GM13976 (cell line): Measurements from ENCODE around the gene MPDZ.

Experiments
- DNase-seq: peaks from one replicate; pipeline ENCODE4 v3.0.0; 2012; ENCODE audit warnings: low spot score
- in situ Hi-C: fragments of 300-500 bp; cut with MboI; formaldehyde crosslinking; loops from one replicate; pipeline ENCODE4 v1.12.0; 2022; ENCODE audit warnings: low sequenced_read_pairs, mixed read lengths, inconsistent platforms; ENCODE audit not compliant: unreplicated experiment
- TF ChIP-seq, protein P1 (sequence below): IDR thresholded peaks from 2 replicates; pipeline ENCODE4 v1.5.1; 2012; ENCODE audit warnings: borderline replicate concordance, mild to moderate bottlenecking; ENCODE audit not compliant: insufficient read depth; ENCODE audit errors: extremely low read depth, missing control alignments, control extremely low read depth

The MPDZ gene

DNA sequence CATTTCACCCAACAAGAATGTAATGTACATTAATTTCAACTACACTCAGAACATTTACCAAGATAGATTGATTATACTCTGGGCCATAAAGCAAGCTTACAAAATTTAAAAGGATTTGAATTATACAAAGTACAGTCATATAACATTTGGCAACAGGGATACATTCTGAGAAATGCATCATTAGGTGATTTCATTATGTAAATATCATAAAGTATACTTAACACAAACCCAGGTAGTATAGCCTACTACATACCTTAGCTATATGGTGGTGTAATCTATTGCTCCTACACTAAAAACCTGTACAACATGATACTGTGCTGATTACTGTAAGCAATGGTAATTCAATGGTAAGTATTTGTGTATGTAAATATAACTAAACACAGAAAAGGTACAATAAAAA is 202.9 kb downstream of the MPDZ start:
- no peak for DNase-seq
- in situ Hi-C loops, result no loop called here

DNA sequence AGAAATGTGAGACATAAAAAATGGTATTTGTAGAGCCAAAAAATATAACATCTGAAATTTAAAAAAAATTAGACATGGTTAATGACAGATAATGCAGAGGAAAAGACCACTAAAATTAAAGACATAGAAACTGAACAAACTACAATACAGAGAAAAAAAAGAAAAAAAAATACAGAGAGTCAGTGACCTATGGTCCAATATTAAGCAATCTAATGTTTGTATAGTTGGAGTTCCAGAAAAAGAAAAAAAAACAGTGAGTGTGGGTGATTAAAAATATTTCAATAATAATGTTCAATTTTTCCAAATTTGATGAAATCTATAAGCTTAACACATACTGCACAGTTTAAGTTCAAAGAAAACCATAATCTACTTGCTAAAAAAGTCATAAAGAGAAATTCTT is 207.6 kb downstream of the MPDZ start:
- no peak for DNase-seq
- TF ChIP-seq, protein P1, sequence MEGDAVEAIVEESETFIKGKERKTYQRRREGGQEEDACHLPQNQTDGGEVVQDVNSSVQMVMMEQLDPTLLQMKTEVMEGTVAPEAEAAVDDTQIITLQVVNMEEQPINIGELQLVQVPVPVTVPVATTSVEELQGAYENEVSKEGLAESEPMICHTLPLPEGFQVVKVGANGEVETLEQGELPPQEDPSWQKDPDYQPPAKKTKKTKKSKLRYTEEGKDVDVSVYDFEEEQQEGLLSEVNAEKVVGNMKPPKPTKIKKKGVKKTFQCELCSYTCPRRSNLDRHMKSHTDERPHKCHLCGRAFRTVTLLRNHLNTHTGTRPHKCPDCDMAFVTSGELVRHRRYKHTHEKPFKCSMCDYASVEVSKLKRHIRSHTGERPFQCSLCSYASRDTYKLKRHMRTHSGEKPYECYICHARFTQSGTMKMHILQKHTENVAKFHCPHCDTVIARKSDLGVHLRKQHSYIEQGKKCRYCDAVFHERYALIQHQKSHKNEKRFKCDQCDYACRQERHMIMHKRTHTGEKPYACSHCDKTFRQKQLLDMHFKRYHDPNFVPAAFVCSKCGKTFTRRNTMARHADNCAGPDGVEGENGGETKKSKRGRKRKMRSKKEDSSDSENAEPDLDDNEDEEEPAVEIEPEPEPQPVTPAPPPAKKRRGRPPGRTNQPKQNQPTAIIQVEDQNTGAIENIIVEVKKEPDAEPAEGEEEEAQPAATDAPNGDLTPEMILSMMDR, result no peak
- in situ Hi-C loops, result no loop called here

More for the DNA sequence above, 202.9 kb downstream of the MPDZ start:
- TF ChIP-seq, protein P1, result no peak

DNA sequence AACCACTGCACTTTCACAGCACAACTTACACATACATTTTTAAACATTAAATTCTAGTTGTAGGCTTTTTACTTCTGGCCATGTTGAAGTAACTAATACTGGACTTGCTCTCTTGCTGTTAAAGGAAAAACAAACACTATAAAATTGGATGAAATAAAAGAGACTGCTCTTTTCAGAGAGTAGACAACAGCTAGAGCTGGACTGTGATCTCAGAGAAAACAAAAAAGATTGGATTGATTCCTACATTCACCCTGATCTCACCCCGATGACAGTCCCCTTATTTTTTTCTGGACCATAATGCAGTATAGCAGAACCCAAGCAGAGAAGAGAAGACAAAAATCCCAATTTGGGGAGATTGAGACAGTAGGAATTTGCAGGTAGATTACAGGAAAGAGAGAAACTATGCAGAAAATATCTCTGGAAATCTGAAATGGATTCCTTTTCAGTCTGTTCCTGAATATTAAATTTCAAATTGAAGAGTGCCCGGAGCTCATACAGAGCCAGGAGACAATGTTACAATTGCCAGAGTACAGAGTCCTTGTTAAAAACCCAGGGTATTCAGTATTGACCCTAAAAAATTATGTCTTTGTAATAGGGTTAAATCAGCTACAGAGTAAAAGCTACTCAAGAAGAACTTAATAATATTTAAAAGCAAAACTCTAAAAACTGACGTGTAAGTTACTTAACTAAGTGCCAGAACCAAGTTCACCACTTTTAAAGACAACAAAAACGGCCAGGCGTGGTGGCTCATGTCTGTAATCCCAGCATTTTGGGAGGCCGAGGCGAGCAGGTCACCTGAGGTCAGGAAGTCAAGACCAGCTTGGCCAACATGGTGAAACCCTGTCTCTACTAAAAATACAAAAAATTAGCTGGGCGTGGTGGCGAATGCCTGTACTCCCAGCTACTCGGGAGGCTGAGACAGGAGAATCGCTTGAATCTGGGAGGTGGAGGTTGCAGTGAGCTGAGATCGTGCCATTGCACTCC is 208.6 kb downstream of the MPDZ start:
- TF ChIP-seq, protein P1, result no peak
- no peak for DNase-seq
- in situ Hi-C loops, result no loop called here

DNA sequence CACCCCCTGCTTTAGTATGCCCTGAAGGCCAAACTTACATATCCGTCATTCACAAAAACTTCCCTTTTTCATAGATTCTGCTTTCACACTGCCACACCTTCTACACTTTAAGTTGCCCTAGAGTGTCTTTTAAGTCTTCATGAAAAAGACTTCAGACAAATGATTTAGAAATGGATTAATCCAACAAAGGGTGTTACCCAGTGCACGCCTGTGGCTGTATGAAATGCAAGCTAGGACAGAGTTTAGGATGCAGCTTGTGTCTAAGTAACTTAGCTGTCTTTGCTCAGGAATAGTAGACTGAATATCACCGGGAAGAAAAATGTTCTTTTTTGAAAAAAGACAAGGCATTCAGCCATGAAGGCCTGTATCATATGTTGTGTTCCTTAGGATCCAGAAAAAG is 210.0 kb downstream of the MPDZ start:
- TF ChIP-seq, protein P1, result no peak
- in situ Hi-C loops, result no loop called here
- no peak for DNase-seq

DNA sequence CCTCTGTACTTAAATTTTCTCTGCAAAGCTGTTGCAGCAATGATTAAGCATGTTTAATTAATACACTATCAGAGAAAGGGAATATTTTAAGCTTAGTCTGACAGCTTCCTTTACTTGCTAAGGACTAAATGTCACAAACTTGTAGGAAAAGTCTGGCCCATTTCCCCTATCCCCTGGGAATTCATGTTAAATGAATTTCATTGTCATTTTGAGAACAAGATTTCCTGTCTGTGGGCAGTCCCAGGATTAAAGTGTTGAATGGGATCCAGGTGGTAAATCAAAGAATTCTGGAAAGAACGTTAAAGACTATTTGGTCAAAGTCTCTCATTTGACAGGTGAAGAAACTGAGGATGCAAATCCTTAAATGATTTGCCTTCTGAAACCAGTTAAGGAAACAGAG is 214.8 kb downstream of the MPDZ start:
- in situ Hi-C loops, result no loop called here
- DNase-seq, result no peak
- TF ChIP-seq, protein P1, result no peak

DNA sequence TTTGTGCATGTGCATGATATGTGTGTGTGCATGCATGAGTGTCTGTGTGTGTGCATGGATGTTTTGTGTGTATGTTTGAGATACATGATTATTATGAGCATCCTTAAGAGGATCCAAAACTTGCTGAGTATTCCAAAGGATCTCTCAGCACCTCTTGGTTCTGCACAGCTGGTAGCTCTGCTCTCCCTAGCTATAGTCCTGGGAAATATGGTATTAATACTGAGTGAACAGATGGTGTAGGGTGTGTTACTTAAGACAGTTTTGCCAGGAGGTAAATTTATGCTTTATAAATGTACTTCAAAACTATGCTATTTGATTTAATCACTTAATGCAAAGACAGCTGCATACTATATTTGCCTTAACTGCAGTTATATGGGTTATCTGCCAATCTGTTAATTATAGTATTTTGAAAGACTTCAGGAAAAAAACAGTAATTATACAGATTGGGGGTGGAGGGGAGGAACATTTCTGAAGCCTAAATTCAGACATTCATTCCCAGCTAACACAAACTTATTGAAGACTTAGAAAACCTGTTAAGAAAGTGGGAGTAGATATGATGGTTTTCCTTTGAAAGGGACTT is 215.5 kb downstream of the MPDZ start:
- no peak for DNase-seq
- TF ChIP-seq, protein P1, result no peak
- in situ Hi-C loops, result no loop called here
